PFSK-1 (cell line): Measurements from ENCODE around the gene CCDC172.

Experiments used
- FOXP2 ChIP-seq: optimal IDR thresholded peaks from 2 replicates; pipeline ENCODE3; 2011; ENCODE audit warnings: borderline replicate concordance, control low read depth, inconsistent platforms; ENCODE audit not compliant: insufficient read depth; ENCODE audit errors: extremely low read length, extremely low read depth
- POLR2AphosphoS5 ChIP-seq: IDR thresholded peaks from 2 replicates; pipeline ENCODE4 v1.6.1; 2012; ENCODE audit warnings: low read depth, mild to moderate bottlenecking, control low read depth, low read length, moderate library complexity
- REST ChIP-seq, 2 experiments: IDR thresholded peaks; 2 replicates each; pipeline versions ENCODE4 v1.6.1 to v1.8.0; 2011 to 2012; ENCODE audit warnings: low read depth in 2 of 2, low read length in 2 of 2, control low read depth in 1 of 2, inconsistent platforms in 1 of 2, mild to moderate bottlenecking in 1 of 2, moderate library complexity in 1 of 2; ENCODE audit not compliant: insufficient read depth in 1 of 2
- SIN3A ChIP-seq: IDR thresholded peaks from 2 replicates; pipeline ENCODE4 v1.6.1; 2012; ENCODE audit warnings: mild to moderate bottlenecking, low read length, moderate library complexity, borderline replicate concordance; ENCODE audit not compliant: insufficient read depth
- TAF1 ChIP-seq: IDR thresholded peaks from 2 replicates; pipeline ENCODE4 v1.6.1; 2012; ENCODE audit warnings: low read length, control low read depth, borderline replicate concordance; ENCODE audit not compliant: insufficient read depth

GRCh38 chr10:116356833-116357232 lies 32.6 kb downstream of the CCDC172 start:
- TF ChIP-seq POLR2AphosphoS5 (no peak), TAF1 (no peak), SIN3A (no peak), REST (IDR thresholded peaks at IDR 0.05; ENCODE audit: insufficient read depth in 1 of 2, low read depth in 2 of 2, low read length in 2 of 2) (no peak), FOXP2 (no peak)
